ACC112 (cell line): Measurements from ENCODE around the gene PCP4.
"Not testable (repeated sequence)": the region's sequence is repeated elsewhere in the genome, so short reads cannot be mapped to it uniquely, and the experiment has no call there.

Experiments
- H2AFZ ChIP-seq: fragments of 200-600 bp; sonication (generic); one replicate; pipeline ENCODE4 v1.6.0; 2017; ENCODE audit warnings: antibody characterized with exemption, low read length; ENCODE audit not compliant: unreplicated experiment
- H3K27ac ChIP-seq: fragments of 200-600 bp; sonication (generic); 2 replicates; pipeline ENCODE4 v1.5.1; 2014; ENCODE audit warnings: low read depth, mild to moderate bottlenecking, antibody characterized with exemption, low read length, moderate library complexity
- H3K27me3 ChIP-seq: fragments of 200-600 bp; sonication (generic); 2 replicates; pipeline ENCODE4 v1.6.1; 2014; ENCODE audit warnings: mild to moderate bottlenecking, antibody characterized with exemption, low read length, moderate library complexity, mixed read lengths; ENCODE audit not compliant: insufficient read depth
- H3K36me3 ChIP-seq: fragments of 200-600 bp; sonication (generic); 2 replicates; pipeline ENCODE4 v1.6.1; 2016; ENCODE audit warnings: mild to moderate bottlenecking, antibody characterized with exemption, low read length, moderate library complexity, mixed read lengths; ENCODE audit not compliant: insufficient read depth
- H3K4me1 ChIP-seq: fragments of 200-600 bp; sonication (generic); one replicate; pipeline ENCODE4 v1.6.1; 2016; ENCODE audit warnings: low read length, mixed read lengths; ENCODE audit not compliant: insufficient read depth, unreplicated experiment, control insufficient read depth
- H3K4me3 ChIP-seq: fragments of 200-600 bp; sonication (generic); 2 replicates; pipeline ENCODE4 v1.5.1; 2014; ENCODE audit warnings: mild to moderate bottlenecking, low read depth, low read length
- H3K79me2 ChIP-seq: fragments of 200-600 bp; sonication (generic); one replicate; pipeline ENCODE4 v1.6.0; 2016; ENCODE audit warnings: low read length; ENCODE audit not compliant: control insufficient read depth, unreplicated experiment, insufficient read depth

Gene PCP4

GRCh38 chr21:39888848-39889247 is 21.6 kb downstream of the PCP4 start:
- Histone ChIP-seq H3K4me3 (no peak overlapping the region), H3K36me3 (no peaks in the 10 kb centered on the region), H2AFZ (no peak overlapping the region), H3K4me1 (no peaks in the 10 kb centered on the region), H3K27ac (no peak overlapping the region), H3K27me3 (no peaks in the 10 kb centered on the region), H3K79me2 (no peaks in the 10 kb centered on the region)

GRCh38 chr21:39891111-39891510 is 23.9 kb downstream of the PCP4 start:
- Histone ChIP-seq H3K27ac (no peak overlapping the region), H3K36me3 (no peaks in the 10 kb centered on the region), H2AFZ (no peak overlapping the region), H3K4me1 (no peaks in the 10 kb centered on the region), H3K27me3 (no peaks in the 10 kb centered on the region), H3K79me2 (no peaks in the 10 kb centered on the region), H3K4me3 (no peak overlapping the region)

- not testable (repeated sequence) for H3K27ac ChIP-seq, H3K36me3 ChIP-seq, H3K79me2 ChIP-seq, H3K4me3 ChIP-seq, H3K27me3 ChIP-seq, H2AFZ ChIP-seq, H3K4me1 ChIP-seq
These were observed 24.6 kb downstream of the PCP4 start for GRCh38 chr21:39891863-39892262.

GRCh38 chr21:39900491-39900890 is 33.3 kb downstream of the PCP4 start:
- no peaks in the 10 kb centered on the region for H3K4me1 ChIP-seq
- H3K27ac ChIP-seq = no peak overlapping the region
- no peaks in the 10 kb centered on the region for H3K27me3 ChIP-seq
- H3K4me3 ChIP-seq = no peak overlapping the region
- no peaks in the 10 kb centered on the region for H3K79me2 ChIP-seq
- no peaks in the 10 kb centered on the region for H3K36me3 ChIP-seq
- H2AFZ ChIP-seq = no peak overlapping the region

- Histone ChIP-seq H3K27ac (no peak overlapping the region), H3K4me1 (no peaks in the 10 kb centered on the region)
These were observed 33.7 kb downstream of the PCP4 start for GRCh38 chr21:39900911-39901310.

GRCh38 chr21:39902986-39903385 is 35.7 kb downstream of the PCP4 start:
- Histone ChIP-seq H3K79me2 (no peaks in the 10 kb centered on the region), H3K36me3 (no peaks in the 10 kb centered on the region), H3K4me3 (no peak overlapping the region), H3K27me3 (no peaks in the 10 kb centered on the region), H3K27ac (no peak overlapping the region), H3K4me1 (no peaks in the 10 kb centered on the region), H2AFZ (no peak overlapping the region)

More at GRCh38 chr21:39900911-39901310, 33.7 kb downstream of the PCP4 start:
- H3K27me3 ChIP-seq = no peaks in the 10 kb centered on the region
- no peak overlapping the region for H3K4me3 ChIP-seq
- no peaks in the 10 kb centered on the region for H3K79me2 ChIP-seq
- no peak overlapping the region for H2AFZ ChIP-seq
- no peaks in the 10 kb centered on the region for H3K36me3 ChIP-seq

- H3K79me2 ChIP-seq = no peaks in the 10 kb centered on the region
- no peak overlapping the region for H3K27ac ChIP-seq
- no peaks in the 10 kb centered on the region for H3K27me3 ChIP-seq
- no peaks in the 10 kb centered on the region for H3K4me1 ChIP-seq
- no peak overlapping the region for H2AFZ ChIP-seq
- H3K36me3 ChIP-seq = no peaks in the 10 kb centered on the region
- no peak overlapping the region for H3K4me3 ChIP-seq
These were observed 37.2 kb downstream of the PCP4 start for GRCh38 chr21:39904457-39904856.

- Histone ChIP-seq H3K36me3 (no peaks in the 10 kb centered on the region), H3K27me3 (no peaks in the 10 kb centered on the region), H3K4me1 (no peaks in the 10 kb centered on the region), H3K79me2 (no peaks in the 10 kb centered on the region), H2AFZ (no peak overlapping the region), H3K4me3 (no peak overlapping the region), H3K27ac (no peak overlapping the region)
These were observed 41.2 kb downstream of the PCP4 start for GRCh38 chr21:39908265-39908923.

GRCh38 chr21:39911286-39912199 is 44.3 kb downstream of the PCP4 start:
- no peaks in the 10 kb centered on the region for H3K4me1 ChIP-seq
- H3K79me2 ChIP-seq = no peaks in the 10 kb centered on the region
- no peaks in the 10 kb centered on the region for H3K27me3 ChIP-seq
- H3K4me3 ChIP-seq = no peak overlapping the region
- no peaks in the 10 kb centered on the region for H3K36me3 ChIP-seq
- H2AFZ ChIP-seq = no peak overlapping the region
- no peak overlapping the region for H3K27ac ChIP-seq

GRCh38 chr21:39913706-39914305 is 46.6 kb downstream of the PCP4 start:
- H3K4me1 ChIP-seq = no peaks in the 10 kb centered on the region
- no peak overlapping the region for H2AFZ ChIP-seq
- H3K36me3 ChIP-seq = no peaks in the 10 kb centered on the region
- no peaks in the 10 kb centered on the region for H3K27me3 ChIP-seq
- no peaks in the 10 kb centered on the region for H3K79me2 ChIP-seq
- H3K27ac ChIP-seq = no peak overlapping the region
- no peak overlapping the region for H3K4me3 ChIP-seq
